ENCODE data around the gene NF2.

DNA sequence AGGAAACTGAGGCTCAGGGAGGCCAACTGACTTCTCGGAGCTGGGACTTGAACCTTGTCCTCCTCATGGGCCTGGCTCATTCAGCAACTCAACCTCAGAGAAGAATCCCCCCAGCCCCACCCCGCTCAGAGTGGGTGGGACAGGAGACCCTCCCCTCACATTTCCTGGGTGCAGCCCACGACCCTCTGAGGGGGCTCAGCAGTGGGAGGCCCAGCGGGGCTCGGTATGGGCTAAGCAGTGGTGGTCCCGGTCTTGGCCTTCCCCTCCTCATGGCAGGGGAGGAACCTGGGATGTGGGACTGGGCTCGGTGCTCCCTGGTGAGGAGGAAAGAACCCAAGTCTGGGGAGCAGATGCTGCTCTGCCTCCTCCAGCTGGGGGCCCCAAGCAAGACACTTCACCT lies 102.2 kb downstream of the NF2 start:
- TF ChIP-seq EZH2 (IDR thresholded peaks at IDR 0.05; ENCODE audit: insufficient read depth, poor library complexity, severe bottlenecking): no peak
- no peak for TF ChIP-seq EZH2phosphoT487 (IDR thresholded peaks at IDR 0.05; ENCODE audit: insufficient read depth, low read depth)
